ENCODE data around the gene GLB1L2.

Gene GLB1L2

GRCh38 chr11:134390706-134391569 is 59.1 kb downstream of the GLB1L2 start:
- H3K9me3 ChIP-seq (ENCODE audit: low read length), result no peaks in the 10 kb centered on the region
- H3K4me3 ChIP-seq (ENCODE audit: low read length), result no peak overlapping the region
- no peaks in the 10 kb centered on the region for H3K27me3 ChIP-seq (ENCODE audit: insufficient read depth, low read length)
- no peak overlapping the region for H2AFZ ChIP-seq (ENCODE audit: low read depth, low read length)
- H3K36me3 ChIP-seq (ENCODE audit: insufficient read depth, low read length), result peaks cover 3% of the 10 kb centered on the region
- no peaks in the 10 kb centered on the region for H3K4me1 ChIP-seq (ENCODE audit: insufficient read depth, low read length)

GRCh38 chr11:134391656-134392055 is 59.9 kb downstream of the GLB1L2 start:
- H3K4me3 ChIP-seq (ENCODE audit: low read length), result no peak overlapping the region
- H3K9me3 ChIP-seq (ENCODE audit: low read length), result no peaks in the 10 kb centered on the region
- H3K36me3 ChIP-seq (ENCODE audit: insufficient read depth, low read length), result peaks cover 3% of the 10 kb centered on the region
- H3K4me1 ChIP-seq (ENCODE audit: insufficient read depth, low read length), result no peaks in the 10 kb centered on the region
- H2AFZ ChIP-seq (ENCODE audit: low read depth, low read length), result no peak overlapping the region
- H3K27me3 ChIP-seq (ENCODE audit: insufficient read depth, low read length), result no peaks in the 10 kb centered on the region

- Histone ChIP-seq H3K9me3 (ENCODE audit: low read length) (no peaks in the 10 kb centered on the region), H3K4me1 (ENCODE audit: insufficient read depth, low read length) (no peaks in the 10 kb centered on the region), H3K4me3 (ENCODE audit: low read length) (no peak overlapping the region), H2AFZ (ENCODE audit: low read depth, low read length) (no peak overlapping the region), H3K36me3 (ENCODE audit: insufficient read depth, low read length) (peaks cover 3% of the 10 kb centered on the region), H3K27me3 (ENCODE audit: insufficient read depth, low read length) (no peaks in the 10 kb centered on the region)
Measured at GRCh38 chr11:134392953-134393615, 61.3 kb downstream of the GLB1L2 start.

- Histone ChIP-seq H2AFZ (ENCODE audit: low read depth, low read length) (no peak overlapping the region), H3K36me3 (ENCODE audit: insufficient read depth, low read length) (peaks cover 2% of the 10 kb centered on the region), H3K4me3 (ENCODE audit: low read length) (no peak overlapping the region), H3K4me1 (ENCODE audit: insufficient read depth, low read length) (no peaks in the 10 kb centered on the region), H3K27me3 (ENCODE audit: insufficient read depth, low read length) (no peaks in the 10 kb centered on the region), H3K9me3 (ENCODE audit: low read length) (no peaks in the 10 kb centered on the region)
Measured at GRCh38 chr11:134393638-134394037, 61.9 kb downstream of the GLB1L2 start.

GRCh38 chr11:134394311-134394710 is 62.5 kb downstream of the GLB1L2 start:
- Histone ChIP-seq H2AFZ (ENCODE audit: low read depth, low read length) (no peak overlapping the region), H3K4me1 (ENCODE audit: insufficient read depth, low read length) (no peaks in the 10 kb centered on the region), H3K4me3 (ENCODE audit: low read length) (no peak overlapping the region), H3K36me3 (ENCODE audit: insufficient read depth, low read length) (no peaks in the 10 kb centered on the region), H3K27me3 (ENCODE audit: insufficient read depth, low read length) (no peaks in the 10 kb centered on the region), H3K9me3 (ENCODE audit: low read length) (no peaks in the 10 kb centered on the region)

GRCh38 chr11:134395002-134395401 is 63.2 kb downstream of the GLB1L2 start:
- no peaks in the 10 kb centered on the region for H3K9me3 ChIP-seq (ENCODE audit: low read length)
- no peaks in the 10 kb centered on the region for H3K36me3 ChIP-seq (ENCODE audit: insufficient read depth, low read length)
- no peak overlapping the region for H2AFZ ChIP-seq (ENCODE audit: low read depth, low read length)
- no peaks in the 10 kb centered on the region for H3K27me3 ChIP-seq (ENCODE audit: insufficient read depth, low read length)
- no peaks in the 10 kb centered on the region for H3K4me1 ChIP-seq (ENCODE audit: insufficient read depth, low read length)
- H3K4me3 ChIP-seq (ENCODE audit: low read length), result no peak overlapping the region

GRCh38 chr11:134397304-134398078 is 65.7 kb downstream of the GLB1L2 start:
- Histone ChIP-seq H3K4me3 (ENCODE audit: low read length) (no peak overlapping the region), H3K27me3 (ENCODE audit: insufficient read depth, low read length) (no peaks in the 10 kb centered on the region), H2AFZ (ENCODE audit: low read depth, low read length) (no peak overlapping the region), H3K4me1 (ENCODE audit: insufficient read depth, low read length) (no peaks in the 10 kb centered on the region), H3K36me3 (ENCODE audit: insufficient read depth, low read length) (no peaks in the 10 kb centered on the region), H3K9me3 (ENCODE audit: low read length) (no peaks in the 10 kb centered on the region)

- H2AFZ ChIP-seq (ENCODE audit: low read depth, low read length), result no peak overlapping the region
- H3K4me3 ChIP-seq (ENCODE audit: low read length), result no peak overlapping the region
- H3K4me1 ChIP-seq (ENCODE audit: insufficient read depth, low read length), result no peaks in the 10 kb centered on the region
- H3K9me3 ChIP-seq (ENCODE audit: low read length), result no peaks in the 10 kb centered on the region
- H3K36me3 ChIP-seq (ENCODE audit: insufficient read depth, low read length), result no peaks in the 10 kb centered on the region
- no peaks in the 10 kb centered on the region for H3K27me3 ChIP-seq (ENCODE audit: insufficient read depth, low read length)
Measured at GRCh38 chr11:134398079-134398444, 66.3 kb downstream of the GLB1L2 start.

- no peaks in the 10 kb centered on the region for H3K27me3 ChIP-seq (ENCODE audit: insufficient read depth, low read length)
- H3K4me1 ChIP-seq (ENCODE audit: insufficient read depth, low read length), result no peaks in the 10 kb centered on the region
- H3K36me3 ChIP-seq (ENCODE audit: insufficient read depth, low read length), result no peaks in the 10 kb centered on the region
- no peak overlapping the region for H3K4me3 ChIP-seq (ENCODE audit: low read length)
- no peaks in the 10 kb centered on the region for H3K9me3 ChIP-seq (ENCODE audit: low read length)
- no peak overlapping the region for H2AFZ ChIP-seq (ENCODE audit: low read depth, low read length)
Measured at GRCh38 chr11:134398644-134399292, 67.0 kb downstream of the GLB1L2 start.

GRCh38 chr11:134399293-134399654 is 67.5 kb downstream of the GLB1L2 start:
- H3K27me3 ChIP-seq (ENCODE audit: insufficient read depth, low read length), result no peaks in the 10 kb centered on the region
- H2AFZ ChIP-seq (ENCODE audit: low read depth, low read length), result no peak overlapping the region
- H3K4me1 ChIP-seq (ENCODE audit: insufficient read depth, low read length), result no peaks in the 10 kb centered on the region
- H3K4me3 ChIP-seq (ENCODE audit: low read length), result no peak overlapping the region
- H3K9me3 ChIP-seq (ENCODE audit: low read length), result no peaks in the 10 kb centered on the region
- H3K36me3 ChIP-seq (ENCODE audit: insufficient read depth, low read length), result no peaks in the 10 kb centered on the region

GRCh38 chr11:134399996-134400395 is 68.2 kb downstream of the GLB1L2 start:
- H3K9me3 ChIP-seq (ENCODE audit: low read length), result no peaks in the 10 kb centered on the region
- no peak overlapping the region for H2AFZ ChIP-seq (ENCODE audit: low read depth, low read length)
- H3K4me3 ChIP-seq (ENCODE audit: low read length), result no peak overlapping the region
- H3K36me3 ChIP-seq (ENCODE audit: insufficient read depth, low read length), result no peaks in the 10 kb centered on the region
- H3K4me1 ChIP-seq (ENCODE audit: insufficient read depth, low read length), result no peaks in the 10 kb centered on the region
- no peaks in the 10 kb centered on the region for H3K27me3 ChIP-seq (ENCODE audit: insufficient read depth, low read length)

- Histone ChIP-seq H3K9me3 (ENCODE audit: low read length) (no peaks in the 10 kb centered on the region), H3K27me3 (ENCODE audit: insufficient read depth, low read length) (no peaks in the 10 kb centered on the region), H2AFZ (ENCODE audit: low read depth, low read length) (no peak overlapping the region), H3K4me3 (ENCODE audit: low read length) (no peak overlapping the region), H3K4me1 (ENCODE audit: insufficient read depth, low read length) (no peaks in the 10 kb centered on the region), H3K36me3 (ENCODE audit: insufficient read depth, low read length) (no peaks in the 10 kb centered on the region)
Measured at GRCh38 chr11:134401825-134402809, 70.3 kb downstream of the GLB1L2 start.

Measured in neuron (in vitro differentiated cells).